SIG-M5 (cell line): Measurements from ENCODE around the gene HCRT.
A peak's percentile ranks its signal among the peaks of the same experiment; 100 is the strongest.
"Not testable (repeated sequence)": the region's sequence is repeated elsewhere in the genome, so short reads cannot be mapped to it uniquely, and the experiment has no call there.

Experiments used
- DNase-seq: peaks from one replicate; lab custom pipeline; 2025; lab: John Stamatoyannopoulos, UW

Gene HCRT

DNA sequence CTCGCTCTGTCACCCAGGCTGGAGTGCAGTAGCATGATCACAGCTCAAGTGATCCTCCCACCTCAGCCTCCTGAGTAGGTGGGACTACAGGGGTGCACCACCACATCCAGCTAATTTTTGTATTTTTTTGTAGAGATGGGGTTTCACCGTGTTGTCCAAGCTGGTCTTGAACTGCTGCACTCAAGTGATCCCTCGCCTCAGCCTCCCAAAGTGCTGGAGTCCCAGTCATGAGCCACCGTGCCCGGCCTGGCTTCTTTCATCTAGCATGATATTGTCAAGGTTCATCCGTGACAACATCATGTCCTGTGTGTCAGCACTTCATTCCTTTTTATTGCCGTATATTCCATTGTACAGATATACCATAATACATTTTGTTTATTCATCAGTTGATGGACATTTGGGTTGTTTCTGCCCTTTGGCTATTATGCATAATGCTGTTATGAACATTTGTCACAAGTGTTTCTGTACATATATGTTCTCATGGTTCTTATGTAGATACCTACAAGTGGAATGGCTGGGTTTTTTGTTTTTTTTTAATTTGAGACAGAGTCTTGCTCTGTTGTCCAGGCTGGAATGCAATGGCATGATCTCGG, 12.4 kb upstream of the HCRT start:
- DNase-seq: no peak

- peak; percentile 22 for DNase-seq
Observed at GRCh38 chr17:42193969-42194899, 9.0 kb upstream of the HCRT start, which contains the start of gene GHDC. Gene GHDC, minus strand, starts transcription at chr17:42194494. Its CDS starts 913 bp downstream, at chr17:42193581.

GRCh38 chr17:42193216-42193968, 8.1 kb upstream of the HCRT start:
- no peak for DNase-seq

- no peak for DNase-seq
Observed at GRCh38 chr17:42192189-42193126, 7.2 kb upstream of the HCRT start.

- DNase-seq: no peak
Observed at GRCh38 chr17:42191275-42191608, 6.0 kb upstream of the HCRT start.

- no peak for DNase-seq
Observed at GRCh38 chr17:42190491-42191274, 5.4 kb upstream of the HCRT start.

DNA sequence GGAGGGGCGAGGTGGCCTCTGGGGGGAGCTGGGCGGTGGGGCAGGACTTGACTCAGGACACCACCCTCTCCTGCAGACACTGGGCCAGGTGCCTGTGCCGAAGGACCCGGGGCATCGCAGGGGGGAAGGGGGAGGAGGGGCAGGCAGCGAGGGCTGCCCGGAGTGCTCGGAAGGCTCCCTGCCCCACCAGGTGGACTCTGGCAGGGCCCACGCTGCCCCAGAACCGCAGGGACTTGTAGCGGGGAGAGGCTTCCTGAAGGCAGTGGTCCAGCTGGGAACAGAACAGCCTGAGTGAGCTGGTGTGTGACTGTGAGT, 4.4 kb upstream of the HCRT start:
- DNase-seq: no peak

DNA sequence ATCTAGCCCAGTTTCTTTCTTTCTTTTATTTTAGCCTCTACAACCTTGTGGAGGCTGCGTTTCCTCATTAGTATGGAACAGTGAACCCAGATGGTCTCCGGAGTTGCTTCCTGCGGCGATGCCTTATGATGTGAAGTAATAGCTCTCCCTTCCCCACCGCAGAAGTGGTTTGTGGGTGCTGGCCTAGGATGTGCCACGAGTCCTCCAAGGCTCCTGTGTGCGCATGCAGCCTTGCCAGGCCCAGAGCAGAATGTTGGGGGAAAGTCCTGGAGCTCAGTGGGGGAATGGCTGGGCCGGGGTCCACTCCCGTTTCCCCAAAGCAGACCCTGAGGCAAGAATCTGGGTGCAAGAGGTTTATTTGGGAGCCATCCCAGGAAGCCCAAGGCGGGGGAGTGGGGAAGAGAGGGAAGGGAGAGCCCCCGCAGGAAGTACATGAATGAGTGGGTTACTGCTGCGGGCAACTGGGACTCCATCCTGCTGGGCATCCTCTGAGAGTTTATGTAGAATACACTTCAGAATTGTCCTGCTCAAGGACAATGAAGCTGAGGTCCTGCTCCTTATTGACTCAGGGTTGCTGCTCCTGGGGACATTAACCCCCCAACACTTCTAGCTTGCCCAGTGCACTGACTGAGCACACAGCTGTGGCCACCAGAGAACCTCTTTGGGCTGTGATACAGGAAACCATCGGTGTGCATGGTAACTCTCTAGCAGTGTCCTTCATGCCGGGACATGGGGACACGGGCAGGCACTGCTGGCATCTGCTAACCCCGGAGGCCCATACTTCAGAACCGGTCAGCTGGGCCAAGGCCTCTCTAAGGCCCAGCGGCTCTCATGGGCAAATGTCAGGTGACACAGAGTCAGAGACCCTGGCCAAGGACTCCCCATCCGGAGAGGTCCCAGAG, 3.7 kb upstream of the HCRT start:
- peak; percentile 88 for DNase-seq

- no peak for DNase-seq
Observed at GRCh38 chr17:42187833-42188232, 2.6 kb upstream of the HCRT start.

- DNase-seq: not testable (repeated sequence)
Observed at GRCh38 chr17:42186191-42186590, 939 bp upstream of the HCRT start.

DNA sequence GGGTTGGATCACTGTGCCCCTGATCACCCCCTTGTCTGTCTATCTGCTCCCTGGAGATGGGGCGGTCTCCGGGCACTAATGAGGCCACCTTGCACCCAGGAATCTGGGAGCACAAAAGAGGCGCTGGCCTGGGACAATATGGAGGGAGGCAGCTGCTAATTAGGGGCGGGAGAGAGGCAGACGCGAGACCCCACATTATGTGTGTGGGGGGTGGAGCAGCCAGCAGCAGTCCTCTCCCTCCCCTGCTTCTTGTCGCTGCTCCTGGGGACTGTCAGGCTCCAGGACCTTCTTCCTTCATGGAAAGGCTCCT, 324 bp upstream of the HCRT start:
- DNase-seq: no peak

DNA sequence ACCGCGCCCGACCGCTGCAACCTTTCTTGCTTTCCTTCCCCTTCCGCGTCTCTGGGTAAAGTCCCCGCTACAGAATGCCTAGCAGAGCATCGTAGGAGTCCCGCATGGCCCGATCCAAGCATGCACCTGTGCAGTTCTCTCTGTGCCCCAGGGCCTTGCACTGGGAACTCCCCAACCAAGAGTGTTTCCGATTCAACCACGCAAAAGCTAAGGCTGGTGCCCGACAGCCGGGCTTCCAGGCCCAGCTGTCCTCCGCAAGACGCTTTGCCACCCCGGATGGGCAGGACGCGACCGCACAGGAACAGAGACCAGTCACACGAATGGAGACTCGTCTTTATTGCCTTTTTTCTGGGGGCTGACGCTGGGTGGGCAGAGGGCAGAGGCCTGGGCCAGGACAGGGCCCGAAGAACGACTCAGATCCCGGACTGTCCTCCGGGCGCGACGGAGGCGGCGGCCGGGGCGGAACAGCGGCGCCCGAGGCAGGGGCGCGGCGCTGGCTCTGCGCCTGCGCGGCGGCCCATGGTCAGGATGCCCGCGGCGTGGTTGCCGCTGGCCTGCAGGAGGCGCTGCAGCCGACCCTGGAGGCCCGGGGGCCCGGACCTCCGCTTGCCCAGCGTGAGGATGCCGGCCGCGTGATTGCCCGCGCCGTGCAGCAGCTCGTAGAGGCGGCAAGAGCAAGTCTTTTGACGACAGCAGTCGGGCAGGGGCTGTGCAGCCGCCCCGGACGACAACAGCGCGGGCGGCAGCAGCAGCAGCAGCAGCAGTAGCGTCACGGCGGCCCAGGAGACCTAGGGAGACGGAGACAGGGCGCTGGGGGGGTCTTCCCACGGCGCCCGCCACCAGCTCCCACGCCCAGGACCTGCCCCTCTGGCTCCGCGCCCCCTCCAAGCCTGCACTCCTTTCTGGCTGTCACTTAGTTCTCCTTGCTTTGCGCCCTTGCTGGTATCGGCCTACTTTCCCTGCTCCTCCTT, 1.2 kb downstream of the HCRT start:
- DNase-seq: no peak

- no peak for DNase-seq
Observed at GRCh38 chr17:42182927-42183734, 2.1 kb downstream of the HCRT start.

DNA sequence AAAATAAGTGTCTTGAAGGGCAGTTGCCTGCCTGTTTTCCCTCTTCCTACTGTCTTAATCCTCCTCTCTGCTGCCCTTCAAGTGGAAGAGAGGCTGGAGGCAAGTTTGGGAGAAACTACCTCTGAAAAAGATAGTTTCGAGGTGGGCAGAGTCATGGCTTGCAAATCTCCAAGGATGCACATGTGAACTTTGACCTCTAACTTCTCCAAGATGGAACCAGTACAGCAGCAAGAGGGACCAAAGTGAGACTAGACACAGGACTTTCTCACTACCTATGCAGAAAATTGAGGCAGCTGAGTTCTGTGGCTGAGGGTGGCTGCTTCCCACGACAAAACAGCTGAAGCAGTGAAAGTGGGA, 3.4 kb downstream of the HCRT start:
- no peak for DNase-seq

- no peak for DNase-seq
Observed at GRCh38 chr17:42180922-42181850, 4.1 kb downstream of the HCRT start, which contains the start of gene KCNH4. Gene KCNH4, minus strand, starts transcription at chr17:42181142. Its CDS starts 197 bp downstream, at chr17:42180945.

GRCh38 chr17:42180411-42180921, 4.8 kb downstream of the HCRT start:
- DNase-seq: no peak
